Raji (cell line): Measurements from ENCODE around the gene EXOC4.

Source experiments
- POLR2A ChIP-seq: IDR thresholded peaks from 2 replicates; pipeline ENCODE4 v1.6.1; 2011; ENCODE audit warnings: low read depth, low read length, control low read depth; ENCODE audit not compliant: insufficient read depth

Gene EXOC4

DNA sequence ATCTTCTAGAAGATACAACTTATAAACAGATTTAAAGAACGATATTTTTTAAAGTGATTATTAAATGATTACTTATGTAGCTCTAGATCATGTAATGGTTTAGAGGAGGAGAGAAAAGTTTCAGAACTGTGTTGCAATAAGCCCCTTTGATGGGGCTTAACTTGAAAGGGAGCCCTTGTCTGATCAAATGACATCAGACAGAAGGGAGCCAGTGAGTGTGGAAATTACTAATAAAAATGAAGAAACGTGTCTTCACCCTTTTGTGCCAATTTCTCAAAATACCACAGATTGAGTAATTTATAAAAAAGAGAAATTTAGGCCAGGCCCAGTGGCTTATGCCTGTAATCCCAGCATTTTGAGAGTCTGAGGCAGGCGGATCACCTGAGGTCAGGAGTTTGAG, 318.2 kb downstream of the EXOC4 start:
- no peak for TF ChIP-seq POLR2A

GRCh38 chr7:133572087-133572486, 319.2 kb downstream of the EXOC4 start:
- no peak for TF ChIP-seq POLR2A

- no peak for TF ChIP-seq POLR2A
Observed at GRCh38 chr7:133572843-133573242, 320.0 kb downstream of the EXOC4 start.

- TF ChIP-seq POLR2A, result no peak
Observed at GRCh38 chr7:133573554-133574265, 320.8 kb downstream of the EXOC4 start.

DNA sequence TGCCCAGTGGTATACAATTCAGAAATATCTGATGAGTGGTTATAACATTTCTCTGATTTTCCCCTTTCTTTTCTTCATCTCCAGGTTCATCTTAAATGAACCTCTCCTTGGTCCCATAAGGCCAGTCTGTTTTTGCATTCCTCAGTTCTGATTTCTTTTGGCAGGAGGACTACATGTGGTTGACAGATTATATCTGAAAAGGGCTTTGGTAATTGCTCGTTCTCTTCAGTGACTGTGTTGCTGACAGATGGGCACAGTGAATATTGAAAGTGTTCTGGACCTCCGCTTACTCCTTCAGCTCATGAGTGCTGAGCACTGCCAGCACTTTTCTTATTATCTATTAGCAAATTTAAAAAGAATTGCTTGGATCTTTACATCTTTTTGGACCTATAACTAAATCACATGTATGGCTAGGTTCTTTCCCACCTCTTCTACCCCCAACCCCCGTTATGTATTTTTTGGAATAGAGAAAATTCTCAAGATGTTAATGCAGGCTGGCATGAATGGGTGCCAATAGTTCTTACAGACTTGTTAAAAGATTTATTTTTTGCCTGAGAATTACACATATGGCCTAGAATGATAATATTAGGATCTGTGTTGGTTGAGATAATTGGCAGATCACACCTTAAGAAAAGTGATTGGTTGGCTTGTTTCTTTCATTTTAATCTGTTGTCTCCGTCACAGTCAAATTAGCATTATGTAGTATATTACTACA, 323.0 kb downstream of the EXOC4 start:
- TF ChIP-seq POLR2A, result no peak

- TF ChIP-seq POLR2A, result no peak
Observed at GRCh38 chr7:133576612-133577168, 323.8 kb downstream of the EXOC4 start.

GRCh38 chr7:133582766-133583523, 330.1 kb downstream of the EXOC4 start:
- no peak for TF ChIP-seq POLR2A

DNA sequence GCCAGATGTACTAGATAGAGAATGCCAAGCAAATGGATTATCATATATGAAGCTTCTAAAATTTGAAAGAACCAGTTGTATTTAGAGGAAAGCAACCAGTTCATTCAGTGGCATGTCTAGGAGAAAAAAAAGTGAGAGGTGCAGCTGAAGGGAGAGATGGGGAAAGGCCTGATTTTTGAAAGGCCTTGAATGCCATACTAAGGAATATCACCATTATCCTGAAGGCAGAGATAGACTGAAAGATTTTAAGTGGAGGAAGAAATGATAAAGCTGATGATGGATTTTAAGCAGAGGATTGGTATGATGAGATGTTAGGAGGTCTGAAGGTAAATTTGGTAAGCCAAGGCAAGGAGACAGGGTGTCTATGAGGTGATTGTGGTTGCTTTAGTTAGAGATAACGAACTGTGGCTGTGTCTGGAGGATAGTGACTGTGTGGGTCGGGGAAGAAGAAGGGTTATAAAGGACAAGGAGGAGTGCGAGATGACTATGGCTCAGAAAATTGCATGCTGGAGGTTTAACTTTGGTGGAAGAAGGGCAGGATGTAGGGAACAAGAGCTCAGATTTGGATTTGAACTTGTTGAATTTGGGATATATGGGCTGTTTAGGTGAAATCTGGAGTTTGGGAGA, 330.8 kb downstream of the EXOC4 start:
- TF ChIP-seq POLR2A, result no peak

DNA sequence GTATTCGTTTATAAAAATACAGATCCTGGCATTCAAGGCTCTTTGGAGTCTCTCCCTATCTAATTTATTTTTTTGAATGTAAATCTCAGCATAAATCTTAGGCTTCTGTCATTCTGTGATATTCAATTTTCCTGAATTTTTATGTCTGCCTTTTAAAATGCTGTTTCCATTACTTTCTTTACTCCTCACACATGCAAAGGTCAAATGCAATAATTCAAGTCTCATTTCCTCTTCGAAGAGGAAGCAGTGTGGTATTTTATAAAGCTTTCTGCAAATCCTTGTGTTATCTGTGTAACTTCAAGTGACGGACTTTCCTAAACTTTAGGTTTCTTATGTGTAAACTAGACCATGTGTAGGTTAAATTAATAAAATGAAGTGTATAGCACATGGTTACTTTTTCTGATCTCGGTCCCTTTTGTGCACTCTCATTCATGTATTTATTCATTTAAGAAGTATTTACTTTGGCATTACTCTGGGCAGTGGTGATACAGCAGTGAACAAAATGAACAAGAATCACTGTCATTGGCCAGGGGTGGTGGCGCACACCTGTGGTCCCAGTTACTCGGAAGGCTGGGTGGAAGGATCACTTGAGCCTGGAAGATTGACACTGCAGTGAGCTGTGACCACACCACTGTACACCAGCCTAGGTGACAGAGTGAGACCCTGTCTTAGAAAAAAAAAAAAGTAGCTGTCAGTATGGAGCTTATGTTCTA, 332.2 kb downstream of the EXOC4 start:
- TF ChIP-seq POLR2A, result no peak

- no peak for TF ChIP-seq POLR2A
Observed at GRCh38 chr7:133586253-133586652, 333.4 kb downstream of the EXOC4 start.

- no peak for TF ChIP-seq POLR2A
Observed at GRCh38 chr7:133587903-133588302, 335.0 kb downstream of the EXOC4 start.

DNA sequence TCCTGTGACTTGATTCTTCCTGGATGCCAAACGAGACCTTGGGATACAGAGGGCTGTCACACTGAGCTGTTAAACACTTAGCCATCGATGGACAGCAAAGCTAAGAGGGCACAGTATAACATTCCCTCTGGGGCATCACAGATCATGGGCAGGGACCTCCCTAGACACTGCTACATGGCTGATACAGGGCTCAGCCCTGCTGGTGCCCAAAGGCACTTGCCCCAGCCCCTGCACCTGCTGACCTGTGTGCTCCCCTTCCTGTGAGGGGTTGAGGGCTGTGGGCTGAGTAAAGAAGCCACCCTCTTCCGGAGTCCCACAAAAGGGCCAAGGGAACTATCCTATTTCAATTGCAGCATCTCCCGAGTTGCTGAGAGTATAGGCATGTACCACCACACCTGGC, 337.9 kb downstream of the EXOC4 start:
- no peak for TF ChIP-seq POLR2A

DNA sequence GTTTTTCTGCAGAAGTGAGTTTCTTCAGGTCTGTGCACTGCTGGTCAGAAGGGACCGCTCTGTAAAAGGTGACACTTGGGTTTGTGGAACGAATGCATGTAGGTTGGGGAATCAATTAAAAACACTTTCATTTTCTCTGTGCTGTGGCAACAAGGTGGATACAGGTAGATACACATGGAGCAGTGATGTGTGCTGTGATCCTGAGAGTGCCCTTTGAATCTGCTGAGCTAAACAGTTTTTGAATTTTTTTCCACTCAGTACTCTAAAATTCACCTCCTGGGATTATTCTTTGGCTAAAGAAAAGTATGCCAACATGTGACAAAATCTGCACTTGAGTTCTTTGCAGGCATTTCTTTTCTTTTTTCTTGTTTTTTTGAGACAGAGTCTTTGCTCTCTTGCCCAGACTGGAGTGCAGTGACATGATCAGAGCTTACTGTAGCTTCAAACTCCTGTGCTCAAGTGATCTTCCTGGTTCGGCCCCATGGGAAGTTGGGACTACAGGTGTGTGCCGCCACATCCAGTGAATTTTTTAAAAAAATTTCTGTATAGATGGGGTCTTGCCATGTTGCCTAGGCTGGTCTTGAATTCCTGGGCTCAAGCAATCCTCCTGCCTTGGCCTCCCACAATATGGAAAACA, 338.9 kb downstream of the EXOC4 start:
- TF ChIP-seq POLR2A, result no peak

GRCh38 chr7:133593561-133593960, 340.7 kb downstream of the EXOC4 start:
- TF ChIP-seq POLR2A, result no peak
